PC-3 (cell line): Measurements from ENCODE around the gene ORM2. TPM values are rescaled to one million over a fixed set of nuclear protein-coding genes. Genes with fewer than 3 reads are reported as not detected.

Experiments
- ATAC-seq: fragments of 200-7000 bp; cut with Tn5 transposase; 2 replicates; pipeline ENCODE4 v1.9.1; 2020; ENCODE audit warnings: mild to moderate bottlenecking, moderate library complexity
- BruUV-seq: library from RNA; stranded (reverse); fragments of 400-500 nt; replicated peaks from 2 replicates; lab custom pipeline; 2021; lab: Mats Ljungman, UMichigan
- CTCF ChIA-PET: fragments of 300-600 bp; sonication (Branson Sonifier 250); formaldehyde crosslinking; loops from one replicate; lab custom pipeline; 2022; ENCODE audit warnings: antibody characterized with exemption; lab: Charles Lee
- POLR2A ChIA-PET: fragments of 300-600 bp; sonication (Branson Sonifier 250); formaldehyde crosslinking; loops from one replicate; lab custom pipeline; 2022; ENCODE audit warnings: antibody characterized with exemption; ENCODE audit not compliant: unreplicated experiment; lab: Charles Lee
- DNase-seq: peaks from one replicate; pipeline ENCODE4 v3.0.0-alpha.2; 2015
- H2AFZ ChIP-seq: fragments of 300-600 bp; sonication (generic); 2 replicates; pipeline ENCODE4 v1.6.0; 2016; ENCODE audit warnings: antibody characterized with exemption, low read length
- H3F3A ChIP-seq: fragments of 300-600 bp; sonication (generic); one replicate; pipeline ENCODE4 v1.6.0; 2017; ENCODE audit warnings: antibody characterized with exemption, low read length, control low read depth, mild to moderate bottlenecking; ENCODE audit not compliant: unreplicated experiment
- H3K27ac ChIP-seq: fragments of 300-600 bp; sonication (generic); 2 replicates; pipeline ENCODE4 v1.5.1; 2016; ENCODE audit warnings: mild to moderate bottlenecking, low read length
- H3K27me3 ChIP-seq: fragments of 300-600 bp; sonication (generic); 2 replicates; pipeline ENCODE4 v1.6.1; 2016; ENCODE audit warnings: low read length, mixed read lengths
- H3K36me3 ChIP-seq: fragments of 300-600 bp; sonication (generic); 2 replicates; pipeline ENCODE4 v1.6.1; 2016; ENCODE audit warnings: low read depth, mixed run types, low read length, mixed read lengths
- H3K4me1 ChIP-seq: fragments of 300-600 bp; sonication (generic); 2 replicates; pipeline ENCODE4 v1.5.1; 2016; ENCODE audit warnings: low read length; ENCODE audit not compliant: insufficient read depth
- H3K4me2 ChIP-seq: fragments of 300-600 bp; sonication (generic); 2 replicates; pipeline ENCODE4 v1.6.0; 2016; ENCODE audit warnings: low read length
- H3K4me3 ChIP-seq: fragments of 300-600 bp; sonication (generic); 2 replicates; pipeline ENCODE4 v1.5.1; 2016; ENCODE audit warnings: mild to moderate bottlenecking, low read length, mixed read lengths
- H3K79me2 ChIP-seq: fragments of 300-600 bp; sonication (generic); 2 replicates; pipeline ENCODE4 v1.6.1; 2017; ENCODE audit warnings: low read length, mixed read lengths
- H3K9ac ChIP-seq: fragments of 300-600 bp; sonication (generic); 2 replicates; pipeline ENCODE4 v1.6.0; 2016; ENCODE audit warnings: mild to moderate bottlenecking, low read length
- H3K9me2 ChIP-seq: fragments of 300-600 bp; sonication (generic); replicated peaks from 2 replicates; pipeline ENCODE4 v1.6.1; 2016; ENCODE audit warnings: mixed run types, low read length, mixed read lengths
- H3K9me3 ChIP-seq: fragments of 300-600 bp; sonication (generic); 2 replicates; pipeline ENCODE4 v1.6.1; 2016; ENCODE audit warnings: low read length, mixed read lengths
- H4K20me1 ChIP-seq: fragments of 300-600 bp; sonication (generic); 2 replicates; pipeline ENCODE4 v1.6.1; 2016; ENCODE audit warnings: low read length, mixed read lengths
- CTCF ChIP-seq: fragments of 300-600 bp; sonication (generic); conservative IDR thresholded peaks from 2 replicates; pipeline ENCODE4 v1.5.1; 2017; ENCODE audit warnings: antibody characterized with exemption, low read depth, mild to moderate bottlenecking, low read length
- EZH2 ChIP-seq: fragments of 300-600 bp; sonication (generic); IDR thresholded peaks from one replicate; pipeline ENCODE4 v1.6.1; 2017; ENCODE audit warnings: antibody characterized with exemption, mild to moderate bottlenecking, low read length; ENCODE audit not compliant: unreplicated experiment
- EZH2phosphoT487 ChIP-seq: fragments of 300-600 bp; sonication (generic); IDR thresholded peaks from 2 replicates; pipeline ENCODE4 v1.6.1; 2018; ENCODE audit warnings: mild to moderate bottlenecking, antibody characterized with exemption, low read length, borderline replicate concordance
- intact Hi-C: fragments of 100-400 bp; cut with micrococcal nuclease; formaldehyde crosslinking; loops from 2 replicates; pipeline ENCODE4 v1.9.0; 2023
- total RNA-seq: library from RNA; depleted of rRNA; stranded (reverse); fragments of >200 nt; gene quantifications from 2 replicates; pipeline ENCODE4 v1.2.3, GENCODE V29; 2014

The ORM2 gene
- total RNA-seq, 1 experiment from 2014 or later = not detected

DNA sequence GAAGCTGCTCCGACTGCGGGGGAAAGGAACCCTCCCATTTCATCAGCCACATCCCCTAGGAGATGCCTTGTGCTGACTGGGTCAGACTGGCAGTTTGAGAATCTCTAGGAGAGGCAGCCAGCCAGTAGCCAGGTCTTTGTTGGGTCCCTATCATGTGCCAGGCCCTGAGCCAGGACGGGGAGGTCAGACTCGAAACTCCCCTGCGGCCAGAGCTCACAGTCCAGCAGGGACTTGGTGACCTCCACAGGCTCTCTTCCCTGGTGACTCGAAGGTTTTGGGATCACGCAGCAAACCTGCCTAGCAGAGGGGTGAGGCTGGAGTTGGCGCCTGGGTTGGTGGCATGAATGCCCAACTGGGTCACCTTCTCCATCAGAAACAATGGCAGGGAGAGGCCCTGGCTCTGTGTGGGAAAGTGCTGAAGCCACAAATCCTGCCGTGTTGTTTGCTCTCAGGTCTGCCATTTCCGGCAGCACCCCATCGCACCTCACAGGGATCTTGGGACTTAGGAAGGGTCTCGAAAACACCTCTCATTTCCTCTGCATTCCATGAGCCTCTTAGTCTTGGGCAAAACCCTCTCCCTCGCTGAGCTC lies 21.2 kb upstream of the ORM2 start:
- H3K9me2 ChIP-seq = no peaks in the 10 kb centered on the region
- POLR2A ChIA-PET = no interaction called here
- DNase-seq = no peak
- BruUV-seq = no TSS peak
- H3K36me3 ChIP-seq = no peaks in the 10 kb centered on the region
- H3K79me2 ChIP-seq = no peaks in the 10 kb centered on the region
- no peaks in the 10 kb centered on the region for H3K4me1 ChIP-seq
- H2AFZ ChIP-seq = no peak overlapping the region
- H3K9me3 ChIP-seq = no peaks in the 10 kb centered on the region
- no peaks in the 10 kb centered on the region for H3K27me3 ChIP-seq
- H3K9ac ChIP-seq = no peak overlapping the region
- no peak for ATAC-seq
- H3F3A ChIP-seq = no peaks in the 10 kb centered on the region
- no peaks in the 10 kb centered on the region for H4K20me1 ChIP-seq
- intact Hi-C loops = no loop called here
- H3K4me3 ChIP-seq = no peak overlapping the region
- TF ChIP-seq EZH2phosphoT487 = no peak
- TF ChIP-seq EZH2 = no peak
- no peak for TF ChIP-seq CTCF
- H3K4me2 ChIP-seq = no peak overlapping the region
- no peak overlapping the region for H3K27ac ChIP-seq
- CTCF ChIA-PET = no interaction called here

- Histone ChIP-seq H4K20me1 (no peaks in the 10 kb centered on the region), H3K79me2 (no peaks in the 10 kb centered on the region), H3K27ac (no peak overlapping the region), H3K4me1 (no peaks in the 10 kb centered on the region), H2AFZ (no peak overlapping the region), H3K9me2 (no peaks in the 10 kb centered on the region), H3K27me3 (no peaks in the 10 kb centered on the region), H3F3A (no peaks in the 10 kb centered on the region), H3K36me3 (no peaks in the 10 kb centered on the region), H3K4me3 (no peak overlapping the region), H3K9me3 (no peaks in the 10 kb centered on the region), H3K4me2 (no peak overlapping the region), H3K9ac (no peak overlapping the region)
- ChIA-PET CTCF (no interaction called here), POLR2A (no interaction called here)
- intact Hi-C loops = no loop called here
- no peak for DNase-seq
- no TSS peak for BruUV-seq
- no peak for ATAC-seq
- TF ChIP-seq CTCF = no peak
- no peak for TF ChIP-seq EZH2
- no peak for TF ChIP-seq EZH2phosphoT487
Measured at GRCh38 chr9:114309096-114309495, 20.6 kb upstream of the ORM2 start.

- intact Hi-C loops = no loop called here
- no peak overlapping the region for H2AFZ ChIP-seq
- no peak overlapping the region for H3K4me3 ChIP-seq
- no peaks in the 10 kb centered on the region for H3K36me3 ChIP-seq
- H3K27ac ChIP-seq = no peak overlapping the region
- BruUV-seq = no TSS peak
- ChIA-PET CTCF (no interaction called here), POLR2A (no interaction called here)
- ATAC-seq (no peak), DNase-seq (no peak)
- H3K9me2 ChIP-seq = no peaks in the 10 kb centered on the region
- no peaks in the 10 kb centered on the region for H3K27me3 ChIP-seq
- H3K4me2 ChIP-seq = no peak overlapping the region
- no peaks in the 10 kb centered on the region for H3F3A ChIP-seq
- TF ChIP-seq EZH2phosphoT487 = no peak
- TF ChIP-seq EZH2 = no peak
- no peak for TF ChIP-seq CTCF
- H4K20me1 ChIP-seq = no peaks in the 10 kb centered on the region
- H3K79me2 ChIP-seq = no peaks in the 10 kb centered on the region
- H3K9ac ChIP-seq = no peak overlapping the region
- H3K9me3 ChIP-seq = no peaks in the 10 kb centered on the region
- no peaks in the 10 kb centered on the region for H3K4me1 ChIP-seq
Measured at GRCh38 chr9:114310471-114311450, 18.9 kb upstream of the ORM2 start.
